ENCODE results near the gene SLC35B4.

- TF ChIP-seq CTCF (IDR thresholded peaks at IDR 0.05) (no peak), POLR2A (IDR thresholded peaks at IDR 0.05) (no peak)
Measured at GRCh38 chr7:134312717-134313116, 4.0 kb downstream of the SLC35B4 start.

Data from body of pancreas (tissue), 4 donors.